Neuronal stem cell (in vitro differentiated cells): ENCODE results near the gene SIGLEC9.
"Not testable (repeated sequence)": the region's sequence is repeated elsewhere in the genome, so short reads cannot be mapped to it uniquely, and the experiment has no call there.

Experiments used
- DNase-seq: peaks from one replicate; pipeline ENCODE4 v3.0.0-alpha.2; 2013; ENCODE audit warnings: low spot score
- H2AFZ ChIP-seq: one replicate; pipeline ENCODE4 v1.6.1; 2013; ENCODE audit warnings: mild to moderate bottlenecking, low read length, inconsistent platforms
- H2AK5ac ChIP-seq: 2 replicates; pipeline ENCODE4 v1.6.1; 2013; ENCODE audit warnings: low read depth, mild to moderate bottlenecking, inconsistent platforms, low read length, moderate library complexity, mixed read lengths
- H2BK120ac ChIP-seq: 2 replicates; pipeline ENCODE4 v1.6.1; 2013; ENCODE audit warnings: low read depth, mild to moderate bottlenecking, inconsistent platforms, low read length, moderate library complexity, mixed read lengths
- H2BK12ac ChIP-seq: one replicate; pipeline ENCODE4 v1.6.1; 2013; ENCODE audit warnings: low read length, inconsistent platforms
- H2BK15ac ChIP-seq: 2 replicates; pipeline ENCODE4 v1.6.1; 2013; ENCODE audit warnings: mild to moderate bottlenecking, low read length, inconsistent platforms, mixed read lengths
- H2BK5ac ChIP-seq: one replicate; pipeline ENCODE4 v1.6.1; 2013; ENCODE audit warnings: inconsistent platforms, mild to moderate bottlenecking, low read length, moderate library complexity
- H3K14ac ChIP-seq: one replicate; pipeline ENCODE4 v1.6.1; 2013; ENCODE audit warnings: low read length, inconsistent platforms
- H3K18ac ChIP-seq: 2 replicates; pipeline ENCODE4 v1.6.1; 2013; ENCODE audit warnings: low read length, inconsistent platforms
- H3K23ac ChIP-seq: 2 replicates; pipeline ENCODE4 v1.6.1; 2013; ENCODE audit warnings: low read depth, mild to moderate bottlenecking, mixed read lengths, low read length, inconsistent platforms; ENCODE audit not compliant: poor library complexity
- H3K27ac ChIP-seq: replicated peaks from 3 replicates; pipeline ENCODE4 v1.5.1; 2013; ENCODE audit warnings: low read length, inconsistent platforms
- H3K27me3 ChIP-seq, 3 experiments: 2 replicates each; pipeline ENCODE4 v1.6.1; 2013; ENCODE audit warnings: low read length in 3 of 3, mild to moderate bottlenecking in 2 of 3, inconsistent platforms in 1 of 3, low read depth in 1 of 3, mixed read lengths in 1 of 3, moderate library complexity in 1 of 3; ENCODE audit not compliant: control insufficient read depth in 3 of 3, insufficient read depth in 3 of 3
- H3K36me3 ChIP-seq, 2 donors: replicated peaks in 1 of 2; 2 replicates each; pipeline ENCODE4 v1.6.1; 2013; ENCODE audit warnings: low read length in 2 of 2; ENCODE audit not compliant: control insufficient read depth in 2 of 2, insufficient read depth in 2 of 2
- H3K4ac ChIP-seq: 2 replicates; pipeline ENCODE4 v1.6.1; 2013; ENCODE audit warnings: inconsistent platforms, mild to moderate bottlenecking, low read length, moderate library complexity
- H3K4me1 ChIP-seq, 2 donors: 1 replicate in 1 of 2; 2 replicates in 1 of 2; pipeline ENCODE4 v1.6.1; 2013; ENCODE audit warnings: low read length in 2 of 2, low read depth in 1 of 2; ENCODE audit not compliant: control insufficient read depth in 2 of 2, insufficient read depth in 1 of 2
- H3K4me2 ChIP-seq: one replicate; pipeline ENCODE4 v1.6.1; 2013; ENCODE audit warnings: mild to moderate bottlenecking, low read length, inconsistent platforms; ENCODE audit not compliant: insufficient read depth, poor library complexity, severe bottlenecking
- H3K4me3 ChIP-seq, 2 donors: 2 replicates each; pipeline ENCODE4 v1.5.1; 2013; ENCODE audit warnings: low read length in 2 of 2, mild to moderate bottlenecking in 2 of 2, inconsistent platforms in 1 of 2, moderate library complexity in 1 of 2
- H3K79me1 ChIP-seq: one replicate; pipeline ENCODE4 v1.6.1; 2013; ENCODE audit warnings: low read depth, mild to moderate bottlenecking, inconsistent platforms, low read length, moderate library complexity
- H3K9ac ChIP-seq: one replicate; pipeline ENCODE4 v1.6.1; 2013; ENCODE audit warnings: mild to moderate bottlenecking, low read depth, low read length, inconsistent platforms; ENCODE audit not compliant: poor library complexity
- H3K9me3 ChIP-seq, 2 donors: replicated peaks in 1 of 2; 2 replicates each; pipeline versions ENCODE3 to v1.6.1; 2013; ENCODE audit warnings: low read length in 2 of 2, mild to moderate bottlenecking in 2 of 2, inconsistent platforms in 1 of 2, low read depth in 1 of 2, mixed read lengths in 1 of 2, moderate library complexity in 1 of 2; ENCODE audit not compliant: control insufficient read depth in 2 of 2, insufficient read depth in 1 of 2
- H4K8ac ChIP-seq: one replicate; pipeline ENCODE4 v1.6.1; 2013; ENCODE audit warnings: low read depth, mild to moderate bottlenecking, inconsistent platforms, low read length, moderate library complexity
- H4K91ac ChIP-seq: one replicate; pipeline ENCODE4 v1.6.1; 2013; ENCODE audit warnings: low read length, low read depth, mild to moderate bottlenecking, inconsistent platforms; ENCODE audit not compliant: poor library complexity
- WGBS, 2 donors: extraction: QIAGEN DNeasy Blood & Tissue Kit; methylation state at CpG; one replicate each; pipeline ENCODE4 v1.1.7; 2013; ENCODE audit warnings: missing lambda C conversion rate in 2 of 2, mixed read lengths in 1 of 2; ENCODE audit not compliant: insufficient read length in 2 of 2, insufficient replicate concordance in 1 of 2; ENCODE audit errors: extremely low coverage in 2 of 2; 5-methylcytosine and 5-hydroxymethylcytosine counted together

Gene SIGLEC9

GRCh38 chr19:51168564-51169282 is 44.0 kb downstream of the SIGLEC9 start:
- Histone ChIP-seq H2BK5ac (no peak overlapping the region), H3K9me3 (peaks cover 0 to 2% of the 10 kb centered on the region in 2 donors), H3K27me3 (peaks cover 0 to 3% (median 0%) of the 10 kb centered on the region in 3 experiments), H3K4me1 (no peaks in the 10 kb centered on the region), H3K4ac (no peak overlapping the region), H4K91ac (no peak overlapping the region), H2BK15ac (no peak overlapping the region), H3K36me3 (no peaks in the 10 kb centered on the region), H3K14ac (no peak overlapping the region), H3K27ac (no peak overlapping the region), H4K8ac (no peak overlapping the region), H3K4me3 (no peak overlapping the region), H2AK5ac (no peak overlapping the region), H3K4me2 (no peak overlapping the region), H3K23ac (no peak overlapping the region), H3K18ac (no peak overlapping the region), H2BK12ac (no peak overlapping the region), H2BK120ac (no peak overlapping the region), H3K9ac (no peak overlapping the region), H2AFZ (no peak overlapping the region), H3K79me1 (no peaks in the 10 kb centered on the region)
- no peak for DNase-seq
- WGBS, 2 donors: no CpG with 5 or more reads among the region's 13 CpGs

- not testable (repeated sequence) for H3K4me3 ChIP-seq, H3K27ac ChIP-seq, H3K4ac ChIP-seq, H2BK12ac ChIP-seq, H3K23ac ChIP-seq, H3K4me2 ChIP-seq, H3K18ac ChIP-seq, H3K4me1 ChIP-seq, H2BK120ac ChIP-seq, H3K9me3 ChIP-seq, H3K27me3 ChIP-seq, H3K79me1 ChIP-seq, H2BK5ac ChIP-seq, H3K36me3 ChIP-seq, H4K91ac ChIP-seq, H3K9ac ChIP-seq, H3K14ac ChIP-seq, H2AFZ ChIP-seq, H2AK5ac ChIP-seq, H4K8ac ChIP-seq, H2BK15ac ChIP-seq
- no CpG with 5 or more reads among the region's 11 CpGs for WGBS, 2 donors
- DNase-seq: peak; percentile 27
Measured at GRCh38 chr19:51169283-51169918, 44.7 kb downstream of the SIGLEC9 start.

- no peak for DNase-seq
- no peak overlapping the region for H2BK120ac ChIP-seq
- no peak overlapping the region for H3K27ac ChIP-seq
- H3K9me3 ChIP-seq: peaks cover 0 to 2% of the 10 kb centered on the region in 2 donors
- H3K4me1 ChIP-seq: no peaks in the 10 kb centered on the region
- H3K4me2 ChIP-seq: no peak overlapping the region
- H3K14ac ChIP-seq: no peak overlapping the region
- H3K9ac ChIP-seq: no peak overlapping the region
- H2BK12ac ChIP-seq: no peak overlapping the region
- H2BK5ac ChIP-seq: no peak overlapping the region
- no peak overlapping the region for H3K4me3 ChIP-seq
- no peak overlapping the region for H4K91ac ChIP-seq
- H2AFZ ChIP-seq: no peak overlapping the region
- H4K8ac ChIP-seq: no peak overlapping the region
- H3K4ac ChIP-seq: no peak overlapping the region
- no peak overlapping the region for H2BK15ac ChIP-seq
- H3K18ac ChIP-seq: no peak overlapping the region
- H3K79me1 ChIP-seq: no peaks in the 10 kb centered on the region
- no peaks in the 10 kb centered on the region for H3K36me3 ChIP-seq
- H3K27me3 ChIP-seq: peaks cover 0 to 6% (median 0%) of the 10 kb centered on the region in 3 experiments
- no peak overlapping the region for H2AK5ac ChIP-seq
- WGBS, 2 donors: no CpG with 5 or more reads among the region's 2 CpGs
- no peak overlapping the region for H3K23ac ChIP-seq
Measured at GRCh38 chr19:51172223-51172622, 47.5 kb downstream of the SIGLEC9 start.

- Histone ChIP-seq H2BK5ac (no peak overlapping the region), H2AFZ (no peak overlapping the region), H2BK120ac (no peak overlapping the region), H3K23ac (peak overlapping the region; percentile 67), H3K36me3 (no peaks in the 10 kb centered on the region), H3K9ac (peak overlapping the region; percentile 30), H3K4me2 (no peak overlapping the region), H3K27ac (no peak overlapping the region), H2BK12ac (no peak overlapping the region), H2AK5ac (peak overlapping the region; percentile 61), H3K4ac (no peak overlapping the region), H2BK15ac (no peak overlapping the region), H3K4me1 (no peaks in the 10 kb centered on the region), H3K4me3 (peak overlapping the region in 1 of 2 donors; percentile 45), H3K79me1 (no peaks in the 10 kb centered on the region), H4K8ac (no peak overlapping the region), H3K27me3 (peaks cover 0 to 14% (median 0%) of the 10 kb centered on the region in 3 experiments), H4K91ac (no peak overlapping the region), H3K14ac (no peak overlapping the region), H3K9me3 (peaks cover 0 to 2% of the 10 kb centered on the region in 2 donors), H3K18ac (no peak overlapping the region)
- no CpG with 5 or more reads among the region's 5 CpGs for WGBS, 2 donors
- DNase-seq: no peak
Measured at GRCh38 chr19:51173681-51174080, 49.0 kb downstream of the SIGLEC9 start.
